T47D (cell line): ENCODE results near the gene B3GNT4.
A peak's percentile ranks its signal among the peaks of the same experiment; 100 is the strongest.
"Not testable (repeated sequence)": the region's sequence is repeated elsewhere in the genome, so short reads cannot be mapped to it uniquely, and the experiment has no call there.

ENCODE experiments used
- DNase-seq, 2 experiments: peaks; one replicate each; pipeline versions ENCODE4 v3.0.0 to v3.0.0-alpha.2; 2011 to 2012; ENCODE audit warnings: low read depth in 1 of 2, low spot score in 1 of 2
- JUND ChIP-seq: IDR thresholded peaks from 2 replicates; pipeline ENCODE4 v1.6.1; 2012; ENCODE audit warnings: low read depth
- in situ Hi-C: cut with HindIII; loops from 2 replicates; pipeline ENCODE4 v1.10.0; 2016; ENCODE audit warnings: low sequenced_read_pairs, low pct_unique_long_range_greater_than_20kb

The B3GNT4 gene

DNA sequence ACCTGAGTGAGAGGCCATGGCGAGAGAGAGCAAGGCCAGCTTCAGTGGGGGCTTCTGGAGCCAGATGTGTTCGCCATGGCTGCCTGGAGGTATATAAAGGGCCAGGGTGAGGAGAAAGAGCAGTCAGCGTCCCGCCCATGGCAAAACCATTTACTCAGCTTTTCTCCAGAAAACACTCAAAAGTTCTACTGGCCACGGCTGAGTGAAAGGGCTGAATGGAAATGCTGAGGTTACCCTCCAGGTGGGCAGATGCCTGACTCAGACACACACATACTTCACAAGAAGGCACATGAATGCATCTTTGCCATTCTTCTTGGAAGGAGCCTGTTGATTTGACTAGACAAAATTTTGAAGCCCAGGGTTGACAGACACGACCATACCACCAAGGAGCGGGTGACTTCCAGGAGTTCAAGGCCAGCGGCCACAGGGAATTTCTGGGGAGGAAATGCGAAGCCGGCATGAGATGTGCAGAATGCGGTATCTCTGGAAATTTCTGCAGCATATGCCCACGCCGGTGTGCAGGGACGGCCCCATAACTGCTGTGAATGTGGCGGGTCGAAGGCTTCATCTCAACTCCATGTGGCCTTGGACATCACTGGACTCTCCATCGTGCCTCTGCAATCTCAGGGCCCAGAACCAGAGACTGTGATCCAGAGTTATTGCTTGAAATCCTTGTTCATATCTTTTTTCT lies 29.2 kb upstream of the B3GNT4 start, which contains the start of gene IL31:
Gene IL31 (minus strand): TSS at position 67 of the 691 bp plus-strand sequence. CDS start 49 bp downstream, at position 18.
- in situ Hi-C loops = no loop called here
- TF ChIP-seq JUND = no peak
- DNase-seq = no peak

DNA sequence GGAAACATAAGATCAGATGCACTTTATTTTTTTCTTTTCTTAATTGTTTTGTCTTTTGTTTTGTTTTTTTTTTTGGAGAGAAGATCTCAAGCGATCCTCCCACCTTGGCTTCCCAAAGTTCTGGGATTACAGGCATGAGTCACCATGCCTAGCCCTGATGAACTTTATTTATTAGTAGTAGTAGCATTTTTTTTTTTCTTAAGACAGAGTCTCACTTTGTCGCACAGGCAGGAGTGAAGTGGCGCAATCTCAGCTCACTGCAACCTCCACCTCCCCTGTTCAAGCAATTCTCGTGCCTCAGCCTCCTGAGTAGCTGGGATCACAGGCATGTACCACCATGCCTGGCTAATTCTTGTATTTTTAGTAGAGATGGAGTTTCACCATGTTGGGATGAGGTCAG lies 27.0 kb upstream of the B3GNT4 start:
- in situ Hi-C loops, DNase-seq: not testable (repeated sequence)

GRCh38 chr12:122182887-122183587 lies 20.5 kb upstream of the B3GNT4 start, which contains the start of gene LRRC43:
Gene LRRC43 (plus strand): TSS chr12:122183123. CDS start chr12:122183145, 22 bp downstream.
- in situ Hi-C loops = no loop called here
- TF ChIP-seq JUND = no peak
- DNase-seq = peak; percentile 39 to 67

DNA sequence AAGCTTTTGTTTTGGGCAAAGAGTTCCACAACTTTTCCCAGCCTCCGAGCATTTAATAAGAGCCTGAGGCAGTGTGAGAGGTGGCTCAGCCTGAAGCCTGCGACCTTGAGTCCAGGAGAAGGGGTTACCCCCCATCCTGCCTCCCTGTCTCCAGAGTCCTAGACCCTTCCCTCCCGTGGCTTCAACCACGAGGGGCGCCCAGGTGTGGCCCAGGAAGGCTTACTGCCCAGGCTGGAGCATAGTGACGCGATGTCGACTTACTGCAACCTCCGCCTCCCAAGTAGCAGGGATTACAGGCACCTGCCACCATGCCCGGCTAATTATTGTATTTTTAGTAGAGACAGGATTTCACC lies 19.9 kb upstream of the B3GNT4 start:
- no peak for TF ChIP-seq JUND
- no peak for DNase-seq
- in situ Hi-C loops = no loop called here

DNA sequence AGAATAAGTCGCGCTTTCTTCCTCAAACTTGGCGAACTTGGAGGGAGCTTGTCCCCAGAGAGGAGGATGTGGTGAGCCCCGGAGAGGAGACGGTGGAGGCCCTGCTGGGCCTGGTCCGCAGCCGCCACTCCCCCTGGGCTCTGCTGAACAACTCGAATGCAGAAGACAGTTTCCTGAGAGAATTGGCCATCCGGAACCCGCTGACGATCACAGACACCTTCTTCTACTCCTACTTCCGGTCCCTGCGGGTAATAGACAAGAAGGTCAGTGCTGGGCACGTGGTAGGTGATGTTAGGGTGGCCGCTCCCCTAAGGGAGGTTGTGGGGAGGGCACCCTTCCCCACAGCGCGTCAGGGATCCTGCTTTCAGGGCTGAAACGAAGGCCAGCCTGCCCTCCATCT lies 19.0 kb upstream of the B3GNT4 start:
- no peak for DNase-seq
- in situ Hi-C loops = no loop called here
- no peak for TF ChIP-seq JUND

GRCh38 chr12:122185079-122185478 lies 18.4 kb upstream of the B3GNT4 start:
- no peak for DNase-seq
- in situ Hi-C loops = no loop called here
- no peak for TF ChIP-seq JUND

GRCh38 chr12:122185494-122186082 lies 17.9 kb upstream of the B3GNT4 start:
- no peak for TF ChIP-seq JUND
- in situ Hi-C loops = no loop called here
- no peak for DNase-seq

DNA sequence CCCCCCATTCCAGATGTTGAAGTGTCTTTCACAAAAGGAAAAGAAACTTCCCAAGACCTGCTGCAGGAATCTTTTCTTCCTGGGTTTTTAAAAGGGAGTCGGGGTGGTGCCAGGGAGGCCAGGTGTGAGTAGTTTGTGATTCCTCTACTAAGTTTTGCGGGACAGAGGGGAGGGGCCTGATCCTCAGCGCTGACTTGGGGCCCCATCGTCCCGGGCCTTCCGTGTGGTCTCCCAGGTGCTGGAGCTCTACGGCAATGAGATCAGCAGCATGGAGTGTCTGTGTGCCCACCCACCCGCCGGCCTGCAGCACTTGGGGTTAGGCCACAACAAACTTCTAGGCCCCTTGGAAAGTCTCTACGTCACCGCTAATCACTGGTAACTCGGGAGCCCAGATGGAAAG lies 16.0 kb upstream of the B3GNT4 start:
- in situ Hi-C loops = no loop called here

DNA sequence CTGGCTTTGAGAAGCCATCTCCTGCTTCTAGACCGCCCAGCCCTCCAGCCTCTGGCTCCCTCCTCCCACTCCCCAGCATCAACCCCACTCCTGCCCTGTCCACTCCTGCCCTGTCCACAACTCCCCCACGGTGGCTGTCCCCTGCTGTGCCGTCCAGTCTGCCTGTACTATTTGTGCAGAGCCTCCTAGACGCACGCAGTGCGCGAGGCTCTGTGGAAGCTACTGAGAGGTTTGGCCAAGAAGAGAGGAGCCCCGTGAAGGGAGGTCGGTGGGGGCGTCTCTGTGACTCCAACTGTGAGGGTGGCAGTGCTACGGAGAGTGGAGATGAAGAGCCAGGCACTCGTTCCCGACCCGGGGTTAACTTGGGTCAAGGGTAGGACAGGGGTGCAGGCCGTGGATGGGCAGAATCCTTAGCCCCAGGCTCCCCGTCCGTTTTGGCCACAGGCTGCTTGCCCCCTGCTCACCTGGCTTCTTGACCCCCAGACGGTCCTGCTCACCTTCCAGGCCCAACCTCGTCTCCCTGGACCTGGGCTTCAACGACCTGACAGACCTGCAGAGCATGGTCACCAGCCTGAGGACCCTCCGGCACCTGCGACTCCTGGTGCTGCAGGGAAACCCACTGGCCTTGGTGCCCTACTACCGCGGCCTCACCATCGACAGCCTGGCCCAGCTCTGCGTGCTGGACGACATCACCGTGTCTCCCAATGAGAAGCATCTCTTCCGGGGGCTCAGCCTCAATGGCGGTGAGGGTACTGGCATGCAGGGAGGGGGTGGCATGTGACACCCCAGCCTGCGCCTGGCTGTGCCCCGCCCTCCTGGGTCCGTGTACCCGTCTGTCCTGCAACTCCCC lies 13.7 kb upstream of the B3GNT4 start:
- no peak for TF ChIP-seq JUND
- in situ Hi-C loops = no loop called here
- no peak for DNase-seq

More for the DNA sequence above, 16.0 kb upstream of the B3GNT4 start:
- DNase-seq = no peak
- no peak for TF ChIP-seq JUND

GRCh38 chr12:122190842-122191668 lies 12.5 kb upstream of the B3GNT4 start:
- no peak for TF ChIP-seq JUND
- in situ Hi-C loops = no loop called here
- peak; percentile 75 to 95 for DNase-seq

DNA sequence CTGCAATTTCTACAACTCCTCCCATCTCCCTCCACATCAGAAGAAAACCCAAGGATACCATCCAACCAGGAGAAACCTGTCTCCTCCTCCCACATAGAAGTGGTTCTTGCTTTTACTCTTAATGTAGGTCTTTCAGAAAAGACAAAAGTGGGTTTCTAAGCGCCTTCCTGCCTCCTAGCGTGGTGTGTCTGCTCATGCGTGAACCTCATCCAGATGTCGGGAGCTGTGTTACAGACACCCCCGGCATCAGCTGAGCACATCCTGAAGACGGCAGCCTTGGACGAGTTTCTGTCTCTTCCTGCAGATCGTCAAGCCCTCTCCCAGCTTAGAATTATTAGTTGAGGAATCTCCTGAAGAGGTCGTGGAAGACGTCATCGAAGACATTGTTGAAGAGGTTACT lies 11.1 kb upstream of the B3GNT4 start:
- DNase-seq = no peak

DNA sequence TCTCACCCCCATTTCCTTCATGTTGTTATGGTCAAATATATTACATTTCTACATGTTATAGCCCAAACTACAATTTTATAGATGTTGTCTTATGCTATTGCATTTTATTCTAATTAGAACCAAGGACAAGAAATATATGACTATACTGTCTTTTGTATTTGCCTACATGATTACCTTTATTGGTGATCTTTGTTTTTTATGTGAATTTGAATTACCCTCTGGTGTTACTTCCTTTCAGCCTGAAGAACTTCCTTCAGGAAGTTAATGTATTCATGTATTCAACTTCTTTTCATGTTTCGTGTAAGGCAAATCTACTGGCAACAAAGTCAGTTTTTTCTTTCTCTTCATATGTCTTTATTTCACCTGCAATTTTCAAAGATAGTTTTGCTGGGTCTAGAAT lies 8.7 kb upstream of the B3GNT4 start:
- in situ Hi-C loops = no loop called here
- TF ChIP-seq JUND = no peak
- no peak for DNase-seq

More for the DNA sequence above, 11.1 kb upstream of the B3GNT4 start:
- in situ Hi-C loops = no loop called here
- TF ChIP-seq JUND = no peak
